Measurements from ENCODE around the gene ELFN1. TPM values are rescaled to one million over a fixed set of nuclear protein-coding genes. Genes with fewer than 3 reads are reported as not detected.

The ELFN1 gene
- total RNA-seq, 2 experiments from 2014 or later: 0.10 to 0.12 TPM

GRCh38 chr7:1646391-1646790 lies 23.7 kb upstream of the ELFN1 start:
- Mint-ChIP-seq H3K9me3 (no peaks in the 10 kb centered on the region), H3K36me3 (no peaks in the 10 kb centered on the region), H3K4me3 (no peak overlapping the region), H3K27me3 (peaks cover 11% of the 10 kb centered on the region), H3K27ac (no peak overlapping the region), H3K4me1 (ENCODE audit: low read depth) (no peaks in the 10 kb centered on the region)
- no peak for DNase-seq
- ChIA-PET POLR2A (no interaction called here), CTCF (no interaction called here)
- intact Hi-C loops (cut with micrococcal nuclease): no loop called here

- no peak overlapping the region for H3K27ac Mint-ChIP-seq
- POLR2A ChIA-PET: no interaction called here
- no peaks in the 10 kb centered on the region for H3K9me3 Mint-ChIP-seq
- H3K4me3 Mint-ChIP-seq: no peak overlapping the region
- no peak for DNase-seq
- no peaks in the 10 kb centered on the region for H3K36me3 Mint-ChIP-seq
- no peaks in the 10 kb centered on the region for H3K4me1 Mint-ChIP-seq (ENCODE audit: low read depth)
- peaks cover 11% of the 10 kb centered on the region for H3K27me3 Mint-ChIP-seq
- CTCF ChIA-PET: no interaction called here
- intact Hi-C loops (cut with micrococcal nuclease): no loop called here
Observed at GRCh38 chr7:1646957-1647891, 22.9 kb upstream of the ELFN1 start.

GRCh38 chr7:1647961-1648672 lies 22.0 kb upstream of the ELFN1 start:
- no peak overlapping the region for H3K27ac Mint-ChIP-seq
- H3K27me3 Mint-ChIP-seq: peaks cover 11% of the 10 kb centered on the region
- no peak overlapping the region for H3K4me3 Mint-ChIP-seq
- no peaks in the 10 kb centered on the region for H3K4me1 Mint-ChIP-seq (ENCODE audit: low read depth)
- no peak for DNase-seq
- no peaks in the 10 kb centered on the region for H3K9me3 Mint-ChIP-seq
- intact Hi-C loops (cut with micrococcal nuclease): no loop called here
- POLR2A ChIA-PET: no interaction called here
- no peaks in the 10 kb centered on the region for H3K36me3 Mint-ChIP-seq
- CTCF ChIA-PET: no interaction called here

- no peaks in the 10 kb centered on the region for H3K36me3 Mint-ChIP-seq
- intact Hi-C loops (cut with micrococcal nuclease): no loop called here
- no peaks in the 10 kb centered on the region for H3K4me1 Mint-ChIP-seq (ENCODE audit: low read depth)
- H3K27me3 Mint-ChIP-seq: peaks cover 16% of the 10 kb centered on the region
- H3K9me3 Mint-ChIP-seq: no peaks in the 10 kb centered on the region
- POLR2A ChIA-PET: no interaction called here
- no peak for DNase-seq
- no peak overlapping the region for H3K27ac Mint-ChIP-seq
- CTCF ChIA-PET: no interaction called here
- no peak overlapping the region for H3K4me3 Mint-ChIP-seq
Observed at GRCh38 chr7:1649751-1650326, 20.2 kb upstream of the ELFN1 start.

- no peak overlapping the region for H3K4me3 Mint-ChIP-seq
- peaks cover 16% of the 10 kb centered on the region for H3K27me3 Mint-ChIP-seq
- POLR2A ChIA-PET: no interaction called here
- H3K36me3 Mint-ChIP-seq: no peaks in the 10 kb centered on the region
- no peaks in the 10 kb centered on the region for H3K9me3 Mint-ChIP-seq
- H3K4me1 Mint-ChIP-seq (ENCODE audit: low read depth): no peaks in the 10 kb centered on the region
- no peak overlapping the region for H3K27ac Mint-ChIP-seq
- intact Hi-C loops (cut with micrococcal nuclease): no loop called here
- no peak for DNase-seq
- CTCF ChIA-PET: no interaction called here
Observed at GRCh38 chr7:1650363-1651030, 19.6 kb upstream of the ELFN1 start.

- CTCF ChIA-PET: no interaction called here
- intact Hi-C loops (cut with micrococcal nuclease): no loop called here
- Mint-ChIP-seq H3K4me1 (ENCODE audit: low read depth) (no peaks in the 10 kb centered on the region), H3K36me3 (no peaks in the 10 kb centered on the region), H3K27me3 (peaks cover 19% of the 10 kb centered on the region), H3K27ac (no peak overlapping the region), H3K4me3 (no peak overlapping the region), H3K9me3 (no peaks in the 10 kb centered on the region)
- POLR2A ChIA-PET: no interaction called here
- DNase-seq: no peak
Observed at GRCh38 chr7:1651031-1651446, 19.0 kb upstream of the ELFN1 start.

- no peaks in the 10 kb centered on the region for H3K36me3 Mint-ChIP-seq
- intact Hi-C loops (cut with micrococcal nuclease): no loop called here
- no peaks in the 10 kb centered on the region for H3K4me1 Mint-ChIP-seq (ENCODE audit: low read depth)
- H3K27me3 Mint-ChIP-seq: peaks cover 24% of the 10 kb centered on the region
- ChIA-PET POLR2A (no interaction called here), CTCF (no interaction called here)
- no peak overlapping the region for H3K27ac Mint-ChIP-seq
- H3K9me3 Mint-ChIP-seq: no peaks in the 10 kb centered on the region
- no peak overlapping the region for H3K4me3 Mint-ChIP-seq
- no peak for DNase-seq
Observed at GRCh38 chr7:1651891-1652290, 18.2 kb upstream of the ELFN1 start.

- Mint-ChIP-seq H3K27ac (no peak overlapping the region), H3K36me3 (no peaks in the 10 kb centered on the region), H3K27me3 (peaks cover 36% of the 10 kb centered on the region), H3K9me3 (no peaks in the 10 kb centered on the region), H3K4me3 (no peak overlapping the region), H3K4me1 (ENCODE audit: low read depth) (no peaks in the 10 kb centered on the region)
- no peak for DNase-seq
- intact Hi-C loops (cut with micrococcal nuclease): no loop called here
- POLR2A ChIA-PET: no interaction called here
- CTCF ChIA-PET: no interaction called here
Observed at GRCh38 chr7:1653500-1653899, 16.6 kb upstream of the ELFN1 start.

GRCh38 chr7:1654111-1654510 lies 16.0 kb upstream of the ELFN1 start:
- Mint-ChIP-seq H3K36me3 (no peaks in the 10 kb centered on the region), H3K27ac (no peak overlapping the region), H3K4me1 (ENCODE audit: low read depth) (no peaks in the 10 kb centered on the region), H3K4me3 (no peak overlapping the region), H3K27me3 (peaks cover 32% of the 10 kb centered on the region), H3K9me3 (no peaks in the 10 kb centered on the region)
- POLR2A ChIA-PET: no interaction called here
- no peak for DNase-seq
- CTCF ChIA-PET: no interaction called here
- intact Hi-C loops (cut with micrococcal nuclease): no loop called here

GRCh38 chr7:1654738-1655475 lies 15.2 kb upstream of the ELFN1 start:
- intact Hi-C loops (cut with micrococcal nuclease): no loop called here
- CTCF ChIA-PET: no interaction called here

GRCh38 chr7:1659696-1660095 lies 10.4 kb upstream of the ELFN1 start:
- no peak overlapping the region for H3K4me3 Mint-ChIP-seq
- H3K9me3 Mint-ChIP-seq: no peaks in the 10 kb centered on the region
- ChIA-PET CTCF (no interaction called here), POLR2A (no interaction called here)
- peaks cover 48% of the 10 kb centered on the region for H3K27me3 Mint-ChIP-seq
- no peaks in the 10 kb centered on the region for H3K36me3 Mint-ChIP-seq
- no peaks in the 10 kb centered on the region for H3K4me1 Mint-ChIP-seq (ENCODE audit: low read depth)
- H3K27ac Mint-ChIP-seq: no peak overlapping the region
- intact Hi-C loops (cut with micrococcal nuclease): loop anchor here (5.0 to 10.0 kb wide), 2 partner anchors 82 to 695 kb away; partner anchors contain the start of gene EIF3B
- DNase-seq: no peak

More at GRCh38 chr7:1654738-1655475, 15.2 kb upstream of the ELFN1 start:
- H3K27me3 Mint-ChIP-seq: peaks cover 30% of the 10 kb centered on the region
- no peaks in the 10 kb centered on the region for H3K9me3 Mint-ChIP-seq
- DNase-seq: no peak
- no peaks in the 10 kb centered on the region for H3K36me3 Mint-ChIP-seq
- no peaks in the 10 kb centered on the region for H3K4me1 Mint-ChIP-seq (ENCODE audit: low read depth)
- POLR2A ChIA-PET: no interaction called here
- no peak overlapping the region for H3K27ac Mint-ChIP-seq
- H3K4me3 Mint-ChIP-seq: no peak overlapping the region

- ChIA-PET POLR2A (no interaction called here), CTCF (no interaction called here)
- H3K9me3 Mint-ChIP-seq: no peaks in the 10 kb centered on the region
- H3K27me3 Mint-ChIP-seq: peaks cover 41% of the 10 kb centered on the region
- no peaks in the 10 kb centered on the region for H3K36me3 Mint-ChIP-seq
- H3K4me1 Mint-ChIP-seq (ENCODE audit: low read depth): no peaks in the 10 kb centered on the region
- H3K27ac Mint-ChIP-seq: no peak overlapping the region
- H3K4me3 Mint-ChIP-seq: no peak overlapping the region
- no peak for DNase-seq
- intact Hi-C loops (cut with micrococcal nuclease): loop anchor here (5.0 to 10.0 kb wide), 2 partner anchors 84 to 693 kb away; partner anchors contain the start of gene EIF3B
Observed at GRCh38 chr7:1661461-1661860, 8.6 kb upstream of the ELFN1 start.
